KMS-11 (cell line): Measurements from ENCODE around the gene CA11.

ENCODE experiments used
- H2AFZ ChIP-seq: fragments of 200-600 bp; sonication (generic); 2 replicates; pipeline ENCODE4 v1.6.1; 2016; ENCODE audit warnings: antibody characterized with exemption, mixed run types, low read depth
- H3K27ac ChIP-seq: fragments of 200-600 bp; sonication (generic); 2 replicates; pipeline ENCODE4 v1.6.1; 2016; ENCODE audit warnings: mild to moderate bottlenecking, mixed run types
- H3K27me3 ChIP-seq: fragments of 200-600 bp; sonication (generic); 2 replicates; pipeline ENCODE4 v1.6.1; 2017; ENCODE audit warnings: mild to moderate bottlenecking, low read depth, mixed run types, moderate library complexity; ENCODE audit not compliant: insufficient read depth
- H3K36me3 ChIP-seq: fragments of 200-600 bp; sonication (generic); 2 replicates; pipeline ENCODE4 v1.6.1; 2017; ENCODE audit warnings: mild to moderate bottlenecking, mixed run types; ENCODE audit not compliant: insufficient read depth
- H3K4me1 ChIP-seq: fragments of 200-600 bp; sonication (generic); 2 replicates; pipeline ENCODE4 v1.6.1; 2016; ENCODE audit warnings: mild to moderate bottlenecking, low read depth, mixed run types; ENCODE audit not compliant: poor library complexity, severe bottlenecking
- H3K4me2 ChIP-seq: fragments of 200-600 bp; sonication (generic); 2 replicates; pipeline ENCODE4 v1.7.0; 2016; ENCODE audit warnings: mild to moderate bottlenecking, mixed run types
- H3K4me3 ChIP-seq: fragments of 200-600 bp; sonication (generic); IDR thresholded peaks from 2 replicates; pipeline ENCODE4 v1.6.1; 2017; ENCODE audit warnings: low read depth, low read length, mixed read lengths; ENCODE audit not compliant: insufficient read depth
- H3K79me2 ChIP-seq: fragments of 200-600 bp; sonication (generic); 2 replicates; pipeline ENCODE4 v1.6.1; 2016; ENCODE audit warnings: low read depth, mixed run types; ENCODE audit not compliant: insufficient read depth
- H3K9ac ChIP-seq: fragments of 200-600 bp; sonication (generic); 2 replicates; pipeline ENCODE4 v1.6.1; 2016; ENCODE audit warnings: mild to moderate bottlenecking, mixed run types
- H4K20me1 ChIP-seq: fragments of 200-600 bp; sonication (generic); 2 replicates; pipeline ENCODE4 v1.6.1; 2016; ENCODE audit warnings: mild to moderate bottlenecking, mixed run types; ENCODE audit not compliant: insufficient read depth
- CTCF ChIP-seq: fragments of 200-600 bp; sonication (generic); conservative IDR thresholded peaks from 2 replicates; pipeline ENCODE4 v1.6.1; 2017; ENCODE audit warnings: low read depth, mild to moderate bottlenecking, antibody characterized with exemption, low read length, moderate library complexity, mixed read lengths

CA11 gene

GRCh38 chr19:48616041-48616436, 29.9 kb downstream of the CA11 start:
- peaks cover 26% of the 10 kb centered on the region for H4K20me1 ChIP-seq
- no peak overlapping the region for H3K4me2 ChIP-seq
- no peak overlapping the region for H3K27ac ChIP-seq
- peaks cover 18% of the 10 kb centered on the region for H3K4me1 ChIP-seq
- no peak for TF ChIP-seq CTCF
- H3K9ac ChIP-seq = no peak overlapping the region
- no peaks in the 10 kb centered on the region for H3K27me3 ChIP-seq
- H3K36me3 ChIP-seq = peaks cover 10% of the 10 kb centered on the region; the same call in 1 of the 2 replicates
- no peak overlapping the region for H3K4me3 ChIP-seq
- no peak overlapping the region for H2AFZ ChIP-seq
- peaks cover 35% of the 10 kb centered on the region for H3K79me2 ChIP-seq

- Histone ChIP-seq H3K27me3 (no peaks in the 10 kb centered on the region), H4K20me1 (peaks cover 26% of the 10 kb centered on the region), H3K9ac (no peak overlapping the region), H2AFZ (no peak overlapping the region), H3K4me1 (peaks cover 17% of the 10 kb centered on the region), H3K79me2 (peaks cover 35% of the 10 kb centered on the region), H3K36me3 (peaks cover 10% of the 10 kb centered on the region; the same call in 1 of the 2 replicates), H3K27ac (no peak overlapping the region), H3K4me2 (no peak overlapping the region), H3K4me3 (no peak overlapping the region)
- no peak for TF ChIP-seq CTCF
These were observed 30.6 kb downstream of the CA11 start for GRCh38 chr19:48615231-48616040.

GRCh38 chr19:48614436-48615230, 31.4 kb downstream of the CA11 start, which contains the start of gene FAM83E:
Gene FAM83E, minus strand, starts transcription at chr19:48615076. Its CDS starts 1,704 bp downstream, at chr19:48613372.
- no peak within 1 kb of the TSS for H3K4me2 ChIP-seq
- H3K27ac ChIP-seq = no peak within 1 kb of the TSS

More at GRCh38 chr19:48614436-48615230, 31.4 kb downstream of the CA11 start, which contains the start of gene FAM83E:
- H3K4me3 ChIP-seq = no peak within 1 kb of the TSS
- H3K36me3 ChIP-seq = peaks cover 10% of the 10 kb centered on the region; the same call in 1 of the 2 replicates
- H4K20me1 ChIP-seq = peaks cover 26% of the 10 kb centered on the region
- peaks cover 11% of the 10 kb centered on the region for H3K4me1 ChIP-seq
- no peak within 1 kb of the TSS for H2AFZ ChIP-seq
- no peak within 1 kb of the TSS for H3K9ac ChIP-seq
- TF ChIP-seq CTCF = no peak
- peaks cover 28% of the 10 kb centered on the region for H3K79me2 ChIP-seq
- no peaks in the 10 kb centered on the region for H3K27me3 ChIP-seq
